ENCODE data around the gene CD48. TPM values are rescaled to one million over a fixed set of nuclear protein-coding genes. Genes with fewer than 3 reads are reported as not detected.

CD48 gene
- total RNA-seq, 3 donors from 2014 or later: 5.4 to 12.3 (median 8.8) TPM

DNA sequence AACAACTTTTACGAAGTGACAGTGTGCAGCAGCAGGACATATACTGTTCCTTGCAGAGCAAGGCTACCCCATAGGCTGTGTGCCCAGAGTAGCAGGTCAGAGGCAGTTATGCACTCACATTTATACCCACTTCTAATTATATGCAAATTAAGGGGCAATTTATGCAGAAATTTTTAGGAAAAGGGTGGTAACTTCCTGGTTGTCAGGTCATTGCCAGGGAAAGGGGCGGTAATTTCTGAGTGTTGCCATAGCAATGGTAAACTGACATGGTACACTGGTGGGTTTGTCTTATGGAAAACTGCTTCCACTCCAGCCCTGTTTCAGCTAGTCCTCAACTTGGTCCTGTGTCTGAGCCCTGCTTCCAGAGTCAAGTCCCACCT lies 52.8 kb downstream of the CD48 start:
- no peaks in the 10 kb centered on the region for H3K27me3 ChIP-seq
- no peak overlapping the region for H3K27ac ChIP-seq
- H3K4me3 ChIP-seq: no peak overlapping the region
- no peak for TF ChIP-seq POLR2A (IDR thresholded peaks at IDR 0.05)
- TF ChIP-seq POLR2AphosphoS5 (IDR thresholded peaks at IDR 0.05): no peak
- TF ChIP-seq CTCF (IDR thresholded peaks at IDR 0.05): no peak
- no peaks in the 10 kb centered on the region for H3K36me3 ChIP-seq
- H3K4me1 ChIP-seq: no peaks in the 10 kb centered on the region
- no peak for DNase-seq (ENCODE audit: low spot score in 2 of 2)
- no peaks in the 10 kb centered on the region for H3K9me3 ChIP-seq
- intact Hi-C loops (cut with DNase I; ENCODE audit: low total_unique reads): no loop called here

DNA sequence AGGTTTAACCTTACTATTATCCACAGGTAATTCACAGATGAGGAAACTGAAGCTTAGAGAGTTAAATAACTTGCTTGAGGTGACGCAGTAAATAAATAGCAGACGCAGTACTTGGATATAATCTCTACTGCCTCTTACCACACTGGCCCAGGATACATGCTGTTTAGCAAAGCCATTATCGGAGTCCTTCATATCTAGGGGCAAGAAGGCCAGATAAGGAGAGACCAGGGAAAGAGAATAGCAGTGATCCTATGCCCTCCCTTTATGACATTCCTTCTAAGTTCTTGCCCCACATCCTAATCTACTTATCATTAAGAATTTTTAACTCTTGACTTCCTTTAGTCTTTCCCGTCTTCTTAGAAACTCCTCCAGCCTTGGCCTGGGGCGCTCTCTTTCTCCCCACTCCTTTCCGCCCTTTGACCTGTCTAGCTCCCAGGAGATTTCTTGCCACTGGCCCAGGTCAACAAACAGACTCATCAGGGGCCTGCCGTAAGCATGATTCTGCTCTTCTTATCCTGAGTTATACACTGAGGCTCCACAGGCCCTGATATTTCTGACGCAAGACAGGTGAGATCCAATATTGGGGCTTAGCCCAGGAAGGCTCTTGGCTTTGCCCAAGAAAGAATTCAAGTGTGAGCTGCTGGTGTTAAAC lies 53.3 kb downstream of the CD48 start:
- H3K36me3 ChIP-seq: no peaks in the 10 kb centered on the region
- H3K27ac ChIP-seq: no peak overlapping the region

DNA sequence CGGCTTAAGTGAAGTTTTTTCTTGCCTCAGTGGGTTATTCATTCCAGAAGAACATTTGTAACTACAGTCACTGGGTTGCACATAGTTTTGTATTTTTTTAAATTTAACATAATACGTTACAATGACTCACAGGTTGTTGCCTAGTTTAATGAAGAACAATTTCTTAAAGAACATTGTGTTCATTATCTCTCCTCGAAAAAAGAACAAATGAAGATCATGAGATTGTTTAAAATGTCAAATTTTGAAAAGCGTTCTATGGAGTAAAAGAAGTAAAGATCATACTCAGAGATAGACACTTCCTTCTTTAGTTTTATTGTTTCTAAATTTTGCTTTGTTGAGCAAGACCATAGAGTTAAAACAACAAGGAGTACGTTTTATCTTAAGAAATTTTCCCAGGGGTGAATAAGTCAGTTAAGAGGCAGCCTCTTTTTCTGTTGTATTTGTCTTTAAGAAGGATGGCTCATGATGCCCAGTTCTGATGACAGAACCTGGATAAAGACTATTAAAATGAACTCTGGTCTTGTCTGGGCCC lies 54.3 kb downstream of the CD48 start:
- Histone ChIP-seq H3K27ac (no peak overlapping the region), H3K4me1 (no peaks in the 10 kb centered on the region), H3K36me3 (no peaks in the 10 kb centered on the region), H3K4me3 (no peak overlapping the region), H3K27me3 (no peaks in the 10 kb centered on the region), H3K9me3 (no peaks in the 10 kb centered on the region)
- no peak for DNase-seq (ENCODE audit: low spot score in 2 of 2)
- TF ChIP-seq CTCF (IDR thresholded peaks at IDR 0.05) (no peak), POLR2A (IDR thresholded peaks at IDR 0.05) (no peak), POLR2AphosphoS5 (IDR thresholded peaks at IDR 0.05) (no peak)
- intact Hi-C loops (cut with DNase I; ENCODE audit: low total_unique reads): no loop called here

More for the DNA sequence above, 53.3 kb downstream of the CD48 start:
- no peaks in the 10 kb centered on the region for H3K4me1 ChIP-seq
- no peaks in the 10 kb centered on the region for H3K27me3 ChIP-seq
- intact Hi-C loops (cut with DNase I; ENCODE audit: low total_unique reads): no loop called here
- no peak for TF ChIP-seq CTCF (IDR thresholded peaks at IDR 0.05)
- no peak for TF ChIP-seq POLR2A (IDR thresholded peaks at IDR 0.05)
- no peak for TF ChIP-seq POLR2AphosphoS5 (IDR thresholded peaks at IDR 0.05)
- H3K4me3 ChIP-seq: no peak overlapping the region
- H3K9me3 ChIP-seq: no peaks in the 10 kb centered on the region
- no peak for DNase-seq (ENCODE audit: low spot score in 2 of 2)

- H3K4me1 ChIP-seq: no peaks in the 10 kb centered on the region
- intact Hi-C loops (cut with DNase I; ENCODE audit: low total_unique reads): no loop called here
- TF ChIP-seq POLR2A (IDR thresholded peaks at IDR 0.05): no peak
- no peak for TF ChIP-seq POLR2AphosphoS5 (IDR thresholded peaks at IDR 0.05)
- TF ChIP-seq CTCF (IDR thresholded peaks at IDR 0.05): no peak
These were observed 54.9 kb downstream of the CD48 start for GRCh38 chr1:160656737-160657136.

DNA sequence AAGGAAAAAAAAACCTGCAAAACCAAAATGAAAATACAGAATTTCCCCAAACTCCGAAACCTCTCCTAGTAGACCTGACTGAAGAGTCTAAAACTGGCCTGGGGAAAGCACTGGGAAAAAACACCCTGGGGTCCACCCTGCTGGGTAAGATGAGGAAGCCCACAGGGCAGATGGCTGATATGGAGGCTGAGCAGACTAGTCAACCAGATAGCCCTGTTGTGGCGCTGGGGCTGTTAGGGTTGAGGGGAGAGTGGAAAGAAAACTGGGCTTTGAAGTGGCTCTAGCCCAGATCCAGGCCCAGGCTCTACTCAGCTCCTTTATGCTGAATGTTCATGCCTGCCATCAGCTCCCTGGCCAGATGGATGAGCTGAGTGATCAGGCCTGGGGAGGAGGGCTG lies 58.0 kb downstream of the CD48 start:
- Histone ChIP-seq H3K27ac (no peak overlapping the region), H3K9me3 (no peaks in the 10 kb centered on the region), H3K27me3 (no peaks in the 10 kb centered on the region), H3K4me3 (no peak overlapping the region), H3K4me1 (no peaks in the 10 kb centered on the region), H3K36me3 (no peaks in the 10 kb centered on the region)
- intact Hi-C loops (cut with DNase I; ENCODE audit: low total_unique reads): no loop called here
- TF ChIP-seq POLR2A (IDR thresholded peaks at IDR 0.05) (no peak), CTCF (IDR thresholded peaks at IDR 0.05) (no peak), POLR2AphosphoS5 (IDR thresholded peaks at IDR 0.05) (no peak)
- no peak for DNase-seq (ENCODE audit: low spot score in 2 of 2)

More at GRCh38 chr1:160656737-160657136, 54.9 kb downstream of the CD48 start:
- Histone ChIP-seq H3K9me3 (no peaks in the 10 kb centered on the region), H3K36me3 (no peaks in the 10 kb centered on the region), H3K27ac (no peak overlapping the region), H3K27me3 (no peaks in the 10 kb centered on the region), H3K4me3 (no peak overlapping the region)
- no peak for DNase-seq (ENCODE audit: low spot score in 2 of 2)
